Activated T-helper 17 cell treated with anti-CD3 and anti-CD28 coated beads, Interleukin-2, amount 50 U/mL, for 72 hours (primary cell): ENCODE data around the gene ARSJ. TPM values are rescaled to one million over a fixed set of nuclear protein-coding genes. Genes with fewer than 3 reads are reported as not detected.
"Not testable (repeated sequence)": the region's sequence is repeated elsewhere in the genome, so short reads cannot be mapped to it uniquely, and the experiment has no call there.

Experiments
- ATAC-seq: fragments of 150-1000 bp; cut with Tn5 transposase; replicated peaks from 2 replicates; pipeline ENCODE4 v1.10.0; 2021; ENCODE audit warnings: mild to moderate bottlenecking, moderate library complexity
- H3K27ac Mint-ChIP-seq: one replicate; pipeline ENCODE4 v1.8.0; 2022; ENCODE audit warnings: mixed read lengths
- H3K27me3 Mint-ChIP-seq: one replicate; pipeline ENCODE4 v1.8.0; 2022; ENCODE audit warnings: mixed read lengths
- H3K36me3 Mint-ChIP-seq: one replicate; pipeline ENCODE4 v1.8.0; 2022; ENCODE audit warnings: low read depth, mild to moderate bottlenecking, mixed read lengths
- H3K4me1 Mint-ChIP-seq: one replicate; pipeline ENCODE4 v1.8.0; 2022; ENCODE audit warnings: mixed read lengths
- H3K4me3 Mint-ChIP-seq: one replicate; pipeline ENCODE4 v1.8.0; 2022; ENCODE audit warnings: mild to moderate bottlenecking, mixed read lengths
- H3K9me3 Mint-ChIP-seq: one replicate; pipeline ENCODE4 v1.8.0; 2022; ENCODE audit warnings: mixed read lengths
- total RNA-seq, 2 donors: library from RNA; stranded (reverse); gene quantifications; one replicate each; pipeline ENCODE4 v1.2.3, GENCODE V29; 2022

Gene ARSJ
- total RNA-seq, 2 donors from 2014 or later: 0.19 TPM; not detected in 1

GRCh38 chr4:113957956-113958355 is 21.5 kb downstream of the ARSJ start:
- Mint-ChIP-seq H3K4me3 (no peak overlapping the region), H3K27me3 (peaks cover 4% of the 10 kb centered on the region), H3K9me3 (peaks cover 5% of the 10 kb centered on the region), H3K4me1 (no peaks in the 10 kb centered on the region), H3K36me3 (no peaks in the 10 kb centered on the region), H3K27ac (no peak overlapping the region)
- ATAC-seq: no peak

GRCh38 chr4:113955948-113956347 is 23.5 kb downstream of the ARSJ start:
- Mint-ChIP-seq H3K27ac (no peak overlapping the region), H3K9me3 (no peaks in the 10 kb centered on the region), H3K4me1 (no peaks in the 10 kb centered on the region), H3K36me3 (no peaks in the 10 kb centered on the region), H3K27me3 (no peaks in the 10 kb centered on the region), H3K4me3 (no peak overlapping the region)
- no peak for ATAC-seq

GRCh38 chr4:113955411-113955810 is 24.0 kb downstream of the ARSJ start:
- H3K4me3 Mint-ChIP-seq: no peak overlapping the region
- no peaks in the 10 kb centered on the region for H3K27me3 Mint-ChIP-seq
- H3K9me3 Mint-ChIP-seq: no peaks in the 10 kb centered on the region
- H3K36me3 Mint-ChIP-seq: no peaks in the 10 kb centered on the region
- no peak for ATAC-seq
- H3K27ac Mint-ChIP-seq: no peak overlapping the region
- no peaks in the 10 kb centered on the region for H3K4me1 Mint-ChIP-seq

GRCh38 chr4:113953888-113954287 is 25.6 kb downstream of the ARSJ start:
- Mint-ChIP-seq H3K4me3 (no peak overlapping the region), H3K27ac (no peak overlapping the region)
- ATAC-seq: no peak

GRCh38 chr4:113952452-113953029 is 26.9 kb downstream of the ARSJ start:
- H3K36me3 Mint-ChIP-seq: no peaks in the 10 kb centered on the region
- no peaks in the 10 kb centered on the region for H3K9me3 Mint-ChIP-seq
- no peak overlapping the region for H3K27ac Mint-ChIP-seq
- ATAC-seq: peak; percentile 67
- H3K27me3 Mint-ChIP-seq: no peaks in the 10 kb centered on the region
- H3K4me1 Mint-ChIP-seq: no peaks in the 10 kb centered on the region
- no peak overlapping the region for H3K4me3 Mint-ChIP-seq

More at GRCh38 chr4:113953888-113954287, 25.6 kb downstream of the ARSJ start:
- H3K27me3 Mint-ChIP-seq: no peaks in the 10 kb centered on the region
- no peaks in the 10 kb centered on the region for H3K36me3 Mint-ChIP-seq
- H3K4me1 Mint-ChIP-seq: no peaks in the 10 kb centered on the region
- no peaks in the 10 kb centered on the region for H3K9me3 Mint-ChIP-seq

GRCh38 chr4:113951263-113951662 is 28.2 kb downstream of the ARSJ start:
- Mint-ChIP-seq H3K4me3 (no peak overlapping the region), H3K36me3 (no peaks in the 10 kb centered on the region), H3K9me3 (no peaks in the 10 kb centered on the region), H3K4me1 (no peaks in the 10 kb centered on the region), H3K27ac (no peak overlapping the region), H3K27me3 (no peaks in the 10 kb centered on the region)
- no peak for ATAC-seq

- Mint-ChIP-seq H3K36me3 (no peaks in the 10 kb centered on the region), H3K4me1 (no peaks in the 10 kb centered on the region), H3K9me3 (no peaks in the 10 kb centered on the region), H3K27me3 (no peaks in the 10 kb centered on the region), H3K27ac (no peak overlapping the region), H3K4me3 (no peak overlapping the region)
- ATAC-seq: no peak
Measured at GRCh38 chr4:113950207-113950606, 29.2 kb downstream of the ARSJ start.

GRCh38 chr4:113947484-113947883 is 32.0 kb downstream of the ARSJ start:
- Mint-ChIP-seq H3K27ac (no peak overlapping the region), H3K4me3 (no peak overlapping the region), H3K27me3 (no peaks in the 10 kb centered on the region), H3K4me1 (peaks cover 12% of the 10 kb centered on the region), H3K9me3 (no peaks in the 10 kb centered on the region), H3K36me3 (no peaks in the 10 kb centered on the region)
- no peak for ATAC-seq

- H3K27ac Mint-ChIP-seq: no peak overlapping the region
- no peaks in the 10 kb centered on the region for H3K27me3 Mint-ChIP-seq
- peaks cover 12% of the 10 kb centered on the region for H3K4me1 Mint-ChIP-seq
- no peaks in the 10 kb centered on the region for H3K36me3 Mint-ChIP-seq
- no peaks in the 10 kb centered on the region for H3K9me3 Mint-ChIP-seq
- no peak for ATAC-seq
- no peak overlapping the region for H3K4me3 Mint-ChIP-seq
Measured at GRCh38 chr4:113945906-113946305, 33.5 kb downstream of the ARSJ start.

- Mint-ChIP-seq H3K36me3 (no peaks in the 10 kb centered on the region), H3K4me3 (no peak overlapping the region), H3K27me3 (no peaks in the 10 kb centered on the region), H3K27ac (no peak overlapping the region), H3K9me3 (no peaks in the 10 kb centered on the region), H3K4me1 (peaks cover 12% of the 10 kb centered on the region)
- ATAC-seq: no peak
Measured at GRCh38 chr4:113943863-113944262, 35.6 kb downstream of the ARSJ start.

- ATAC-seq: no peak
- Mint-ChIP-seq H3K27ac (no peak overlapping the region), H3K36me3 (no peaks in the 10 kb centered on the region), H3K27me3 (no peaks in the 10 kb centered on the region), H3K4me1 (peaks cover 12% of the 10 kb centered on the region), H3K4me3 (no peak overlapping the region), H3K9me3 (no peaks in the 10 kb centered on the region)
Measured at GRCh38 chr4:113943085-113943484, 36.4 kb downstream of the ARSJ start.

- no peaks in the 10 kb centered on the region for H3K36me3 Mint-ChIP-seq
- no peaks in the 10 kb centered on the region for H3K27me3 Mint-ChIP-seq
Measured at GRCh38 chr4:113941836-113942235, 37.6 kb downstream of the ARSJ start.

GRCh38 chr4:113940103-113940502 is 39.3 kb downstream of the ARSJ start:
- peaks cover 12% of the 10 kb centered on the region for H3K4me1 Mint-ChIP-seq
- H3K27ac Mint-ChIP-seq, H3K4me3 Mint-ChIP-seq, H3K27me3 Mint-ChIP-seq, H3K36me3 Mint-ChIP-seq, ATAC-seq, H3K9me3 Mint-ChIP-seq: not testable (repeated sequence)

More at GRCh38 chr4:113941836-113942235, 37.6 kb downstream of the ARSJ start:
- no peak for ATAC-seq
- Mint-ChIP-seq H3K4me1 (peaks cover 12% of the 10 kb centered on the region), H3K9me3 (no peaks in the 10 kb centered on the region), H3K27ac (no peak overlapping the region), H3K4me3 (no peak overlapping the region)

- Mint-ChIP-seq H3K27ac (no peak overlapping the region), H3K9me3 (no peaks in the 10 kb centered on the region), H3K27me3 (no peaks in the 10 kb centered on the region), H3K4me3 (no peak overlapping the region), H3K4me1 (no peaks in the 10 kb centered on the region), H3K36me3 (no peaks in the 10 kb centered on the region)
- ATAC-seq: no peak
Measured at GRCh38 chr4:113935190-113935589, 44.3 kb downstream of the ARSJ start.

- not testable (repeated sequence) for H3K4me1 Mint-ChIP-seq, H3K27ac Mint-ChIP-seq, H3K36me3 Mint-ChIP-seq, ATAC-seq, H3K27me3 Mint-ChIP-seq, H3K4me3 Mint-ChIP-seq, H3K9me3 Mint-ChIP-seq
Measured at GRCh38 chr4:113924706-113925105, 54.7 kb downstream of the ARSJ start.
